Neuronal stem cell (in vitro differentiated cells): ENCODE data around the gene TGFB2.

ENCODE experiments used
- DNase-seq: peaks from one replicate; pipeline ENCODE4 v3.0.0-alpha.2; 2013; ENCODE audit warnings: low spot score
- H2AFZ ChIP-seq: one replicate; pipeline ENCODE4 v1.6.1; 2013; ENCODE audit warnings: mild to moderate bottlenecking, low read length, inconsistent platforms
- H2AK5ac ChIP-seq: 2 replicates; pipeline ENCODE4 v1.6.1; 2013; ENCODE audit warnings: low read depth, mild to moderate bottlenecking, inconsistent platforms, low read length, moderate library complexity, mixed read lengths
- H2BK120ac ChIP-seq: 2 replicates; pipeline ENCODE4 v1.6.1; 2013; ENCODE audit warnings: low read depth, mild to moderate bottlenecking, inconsistent platforms, low read length, moderate library complexity, mixed read lengths
- H2BK12ac ChIP-seq: one replicate; pipeline ENCODE4 v1.6.1; 2013; ENCODE audit warnings: low read length, inconsistent platforms
- H2BK15ac ChIP-seq: 2 replicates; pipeline ENCODE4 v1.6.1; 2013; ENCODE audit warnings: mild to moderate bottlenecking, low read length, inconsistent platforms, mixed read lengths
- H2BK5ac ChIP-seq: one replicate; pipeline ENCODE4 v1.6.1; 2013; ENCODE audit warnings: inconsistent platforms, mild to moderate bottlenecking, low read length, moderate library complexity
- H3K14ac ChIP-seq: one replicate; pipeline ENCODE4 v1.6.1; 2013; ENCODE audit warnings: low read length, inconsistent platforms
- H3K18ac ChIP-seq: 2 replicates; pipeline ENCODE4 v1.6.1; 2013; ENCODE audit warnings: low read length, inconsistent platforms
- H3K23ac ChIP-seq: 2 replicates; pipeline ENCODE4 v1.6.1; 2013; ENCODE audit warnings: low read depth, mild to moderate bottlenecking, mixed read lengths, low read length, inconsistent platforms; ENCODE audit not compliant: poor library complexity
- H3K27ac ChIP-seq: replicated peaks from 3 replicates; pipeline ENCODE4 v1.5.1; 2013; ENCODE audit warnings: low read length, inconsistent platforms
- H3K27me3 ChIP-seq, 3 experiments: 2 replicates each; pipeline ENCODE4 v1.6.1; 2013; ENCODE audit warnings: low read length in 3 of 3, mild to moderate bottlenecking in 2 of 3, inconsistent platforms in 1 of 3, low read depth in 1 of 3, mixed read lengths in 1 of 3, moderate library complexity in 1 of 3; ENCODE audit not compliant: control insufficient read depth in 3 of 3, insufficient read depth in 3 of 3
- H3K36me3 ChIP-seq, 2 donors: replicated peaks in 1 of 2; 2 replicates each; pipeline ENCODE4 v1.6.1; 2013; ENCODE audit warnings: low read length in 2 of 2; ENCODE audit not compliant: control insufficient read depth in 2 of 2, insufficient read depth in 2 of 2
- H3K4ac ChIP-seq: 2 replicates; pipeline ENCODE4 v1.6.1; 2013; ENCODE audit warnings: inconsistent platforms, mild to moderate bottlenecking, low read length, moderate library complexity
- H3K4me1 ChIP-seq, 2 donors: 1 replicate in 1 of 2; 2 replicates in 1 of 2; pipeline ENCODE4 v1.6.1; 2013; ENCODE audit warnings: low read length in 2 of 2, low read depth in 1 of 2; ENCODE audit not compliant: control insufficient read depth in 2 of 2, insufficient read depth in 1 of 2
- H3K4me2 ChIP-seq: one replicate; pipeline ENCODE4 v1.6.1; 2013; ENCODE audit warnings: mild to moderate bottlenecking, low read length, inconsistent platforms; ENCODE audit not compliant: insufficient read depth, poor library complexity, severe bottlenecking
- H3K4me3 ChIP-seq, 2 donors: 2 replicates each; pipeline ENCODE4 v1.5.1; 2013; ENCODE audit warnings: low read length in 2 of 2, mild to moderate bottlenecking in 2 of 2, inconsistent platforms in 1 of 2, moderate library complexity in 1 of 2
- H3K79me1 ChIP-seq: one replicate; pipeline ENCODE4 v1.6.1; 2013; ENCODE audit warnings: low read depth, mild to moderate bottlenecking, inconsistent platforms, low read length, moderate library complexity
- H3K9ac ChIP-seq: one replicate; pipeline ENCODE4 v1.6.1; 2013; ENCODE audit warnings: mild to moderate bottlenecking, low read depth, low read length, inconsistent platforms; ENCODE audit not compliant: poor library complexity
- H3K9me3 ChIP-seq, 2 donors: replicated peaks in 1 of 2; 2 replicates each; pipeline versions ENCODE3 to v1.6.1; 2013; ENCODE audit warnings: low read length in 2 of 2, mild to moderate bottlenecking in 2 of 2, inconsistent platforms in 1 of 2, low read depth in 1 of 2, mixed read lengths in 1 of 2, moderate library complexity in 1 of 2; ENCODE audit not compliant: control insufficient read depth in 2 of 2, insufficient read depth in 1 of 2
- H4K8ac ChIP-seq: one replicate; pipeline ENCODE4 v1.6.1; 2013; ENCODE audit warnings: low read depth, mild to moderate bottlenecking, inconsistent platforms, low read length, moderate library complexity
- H4K91ac ChIP-seq: one replicate; pipeline ENCODE4 v1.6.1; 2013; ENCODE audit warnings: low read length, low read depth, mild to moderate bottlenecking, inconsistent platforms; ENCODE audit not compliant: poor library complexity
- WGBS, 2 donors: extraction: QIAGEN DNeasy Blood & Tissue Kit; methylation state at CpG; one replicate each; pipeline ENCODE4 v1.1.7; 2013; ENCODE audit warnings: missing lambda C conversion rate in 2 of 2, mixed read lengths in 1 of 2; ENCODE audit not compliant: insufficient read length in 2 of 2, insufficient replicate concordance in 1 of 2; ENCODE audit errors: extremely low coverage in 2 of 2; 5-methylcytosine and 5-hydroxymethylcytosine counted together

TGFB2 gene

GRCh38 chr1:218303176-218303879, 41.8 kb upstream of the TGFB2 start:
- Histone ChIP-seq H2BK5ac (no peak overlapping the region), H3K4ac (no peak overlapping the region), H2AK5ac (no peak overlapping the region), H3K4me3 (no peak overlapping the region), H3K4me1 (peaks cover 0 to under 1% of the 10 kb centered on the region in 2 donors), H3K36me3 (peaks cover 0 to 66% of the 10 kb centered on the region in 2 donors), H3K18ac (no peak overlapping the region), H4K8ac (no peak overlapping the region), H3K14ac (no peak overlapping the region), H2BK15ac (no peak overlapping the region), H3K23ac (no peak overlapping the region), H4K91ac (no peak overlapping the region), H2BK12ac (no peak overlapping the region), H2AFZ (no peak overlapping the region), H2BK120ac (no peak overlapping the region), H3K4me2 (no peak overlapping the region), H3K9me3 (no peaks in the 10 kb centered on the region), H3K79me1 (no peaks in the 10 kb centered on the region), H3K9ac (no peak overlapping the region), H3K27me3 (no peaks in the 10 kb centered on the region), H3K27ac (no peak overlapping the region)
- DNase-seq, result no peak

- H3K27ac ChIP-seq, result no peak overlapping the region
Observed at GRCh38 chr1:218304281-218305039, 40.7 kb upstream of the TGFB2 start.

GRCh38 chr1:218305472-218306064, 39.6 kb upstream of the TGFB2 start:
- Histone ChIP-seq H3K23ac (no peak overlapping the region), H3K18ac (no peak overlapping the region), H2AK5ac (no peak overlapping the region), H3K4me1 (no peaks in the 10 kb centered on the region), H2AFZ (no peak overlapping the region), H3K36me3 (peaks cover 0 to 84% of the 10 kb centered on the region in 2 donors), H3K4ac (no peak overlapping the region), H3K4me2 (no peak overlapping the region), H3K27me3 (no peaks in the 10 kb centered on the region), H2BK5ac (no peak overlapping the region), H3K27ac (no peak overlapping the region), H3K79me1 (no peaks in the 10 kb centered on the region), H2BK12ac (no peak overlapping the region), H4K91ac (no peak overlapping the region), H2BK120ac (no peak overlapping the region), H3K9me3 (no peaks in the 10 kb centered on the region), H4K8ac (no peak overlapping the region), H2BK15ac (no peak overlapping the region), H3K9ac (no peak overlapping the region), H3K14ac (no peak overlapping the region), H3K4me3 (no peak overlapping the region)
- no peak for DNase-seq
- no CpG with 5 or more reads among the region's 6 CpGs for WGBS, 2 donors

More at GRCh38 chr1:218304281-218305039, 40.7 kb upstream of the TGFB2 start:
- Histone ChIP-seq H2AFZ (no peak overlapping the region), H3K9ac (no peak overlapping the region), H4K91ac (no peak overlapping the region), H3K36me3 (peaks cover 0 to 75% of the 10 kb centered on the region in 2 donors), H3K9me3 (no peaks in the 10 kb centered on the region), H3K23ac (no peak overlapping the region), H3K18ac (no peak overlapping the region), H3K4me2 (no peak overlapping the region), H2AK5ac (no peak overlapping the region), H2BK120ac (no peak overlapping the region), H3K27me3 (no peaks in the 10 kb centered on the region), H3K4me3 (no peak overlapping the region), H3K4ac (no peak overlapping the region), H3K79me1 (no peaks in the 10 kb centered on the region), H3K14ac (no peak overlapping the region), H2BK12ac (no peak overlapping the region), H3K4me1 (no peaks in the 10 kb centered on the region), H2BK15ac (no peak overlapping the region), H4K8ac (no peak overlapping the region), H2BK5ac (no peak overlapping the region)
- no peak for DNase-seq
- no CpG with 5 or more reads among the region's 8 CpGs for WGBS, 2 donors

- Histone ChIP-seq H2BK5ac (no peak overlapping the region), H3K36me3 (peaks cover 2 to 53% of the 10 kb centered on the region in 2 donors), H2AFZ (no peak overlapping the region), H3K4me3 (no peak overlapping the region), H3K9me3 (no peaks in the 10 kb centered on the region), H2BK12ac (no peak overlapping the region), H3K14ac (no peak overlapping the region), H3K18ac (no peak overlapping the region), H3K27ac (no peak overlapping the region), H3K23ac (no peak overlapping the region), H4K91ac (no peak overlapping the region), H3K27me3 (no peaks in the 10 kb centered on the region), H2AK5ac (no peak overlapping the region), H3K4ac (no peak overlapping the region), H3K4me2 (no peak overlapping the region), H3K79me1 (no peaks in the 10 kb centered on the region), H4K8ac (no peak overlapping the region), H3K4me1 (no peaks in the 10 kb centered on the region), H2BK15ac (no peak overlapping the region), H3K9ac (no peak overlapping the region), H2BK120ac (no peak overlapping the region)
- DNase-seq, result no peak
- 100% methylated on average over 1 to 2 of the region's 2 CpGs for WGBS, 2 donors
Observed at GRCh38 chr1:218312509-218312908, 32.6 kb upstream of the TGFB2 start.
